GM19397 (cell line): Measurements from ENCODE around the gene AGPAT1.
"Not testable (repeated sequence)": the region's sequence is repeated elsewhere in the genome, so short reads cannot be mapped to it uniquely, and the experiment has no call there.

Experiments used
- ATAC-seq: cut with Tn5 transposase; IDR thresholded peaks from one replicate; pipeline ENCODE4 v1.9.1; 2021; ENCODE audit warnings: mild to moderate bottlenecking, moderate library complexity; ENCODE audit not compliant: unreplicated experiment

AGPAT1 gene, protein sequence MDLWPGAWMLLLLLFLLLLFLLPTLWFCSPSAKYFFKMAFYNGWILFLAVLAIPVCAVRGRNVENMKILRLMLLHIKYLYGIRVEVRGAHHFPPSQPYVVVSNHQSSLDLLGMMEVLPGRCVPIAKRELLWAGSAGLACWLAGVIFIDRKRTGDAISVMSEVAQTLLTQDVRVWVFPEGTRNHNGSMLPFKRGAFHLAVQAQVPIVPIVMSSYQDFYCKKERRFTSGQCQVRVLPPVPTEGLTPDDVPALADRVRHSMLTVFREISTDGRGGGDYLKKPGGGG

DNA sequence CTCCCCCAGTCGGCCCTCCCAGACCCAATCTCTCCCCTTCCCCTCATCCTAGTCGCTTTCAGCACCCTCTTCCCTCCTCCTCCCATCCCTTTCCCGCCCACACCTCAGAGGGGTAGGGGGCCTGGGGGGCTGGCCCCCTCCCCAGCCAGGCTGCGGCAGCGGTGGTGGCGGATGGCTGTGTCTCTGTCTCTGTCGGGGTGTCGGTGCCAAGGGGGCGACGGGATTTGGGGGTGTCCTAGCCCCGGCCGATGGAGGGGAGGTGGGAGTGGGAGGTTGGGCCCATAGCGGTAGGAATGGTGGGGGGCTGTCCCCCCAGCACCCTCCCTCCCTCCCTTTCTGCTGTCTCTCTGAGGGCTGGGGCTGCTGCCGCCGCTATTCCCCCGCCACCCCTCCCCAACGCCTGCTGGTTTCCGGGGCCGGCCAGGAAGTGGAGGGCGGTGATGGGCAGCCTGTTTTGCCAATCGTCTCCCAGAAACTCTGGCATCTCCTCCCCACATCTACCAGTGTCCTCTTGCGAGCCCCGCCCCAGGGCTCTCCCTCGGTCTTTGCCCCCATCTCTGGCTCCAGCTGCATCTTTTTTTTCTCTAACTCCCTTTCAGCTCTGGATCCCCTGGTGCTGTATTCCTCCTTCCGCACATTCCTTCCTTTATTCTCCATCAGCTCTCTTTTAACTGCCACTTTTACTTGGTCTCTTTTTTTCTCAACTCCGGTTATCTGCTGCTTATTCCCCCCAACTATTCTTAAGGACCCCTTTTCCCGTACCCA is at the start of gene AGPAT1:
TSS of gene AGPAT1 (minus strand) at position 374 of the 765 bp plus-strand sequence. CDS start 4,588 bp downstream, outside the sequence.
- ATAC-seq, result peak; percentile 42

DNA sequence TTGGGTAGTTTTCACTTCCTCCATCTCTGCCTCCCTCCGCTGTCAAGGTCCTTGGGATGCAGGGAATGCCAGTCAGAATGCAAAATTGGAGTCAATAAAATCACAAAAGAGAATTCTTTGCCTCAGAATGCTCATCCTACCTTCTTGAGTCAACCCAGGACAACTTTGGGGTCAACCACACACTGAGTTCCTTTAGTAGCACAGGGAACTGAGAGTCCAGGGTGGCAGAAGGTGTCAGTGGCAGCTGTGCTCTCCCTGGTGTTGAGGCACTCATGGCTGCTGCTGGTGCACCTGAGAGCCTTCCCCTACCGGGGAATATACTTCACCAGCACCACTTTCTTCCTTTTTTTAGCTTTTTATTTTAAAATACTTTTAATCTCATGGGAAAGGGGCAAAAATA is 48.8 kb upstream of the AGPAT1 start:
- ATAC-seq, result no peak

DNA sequence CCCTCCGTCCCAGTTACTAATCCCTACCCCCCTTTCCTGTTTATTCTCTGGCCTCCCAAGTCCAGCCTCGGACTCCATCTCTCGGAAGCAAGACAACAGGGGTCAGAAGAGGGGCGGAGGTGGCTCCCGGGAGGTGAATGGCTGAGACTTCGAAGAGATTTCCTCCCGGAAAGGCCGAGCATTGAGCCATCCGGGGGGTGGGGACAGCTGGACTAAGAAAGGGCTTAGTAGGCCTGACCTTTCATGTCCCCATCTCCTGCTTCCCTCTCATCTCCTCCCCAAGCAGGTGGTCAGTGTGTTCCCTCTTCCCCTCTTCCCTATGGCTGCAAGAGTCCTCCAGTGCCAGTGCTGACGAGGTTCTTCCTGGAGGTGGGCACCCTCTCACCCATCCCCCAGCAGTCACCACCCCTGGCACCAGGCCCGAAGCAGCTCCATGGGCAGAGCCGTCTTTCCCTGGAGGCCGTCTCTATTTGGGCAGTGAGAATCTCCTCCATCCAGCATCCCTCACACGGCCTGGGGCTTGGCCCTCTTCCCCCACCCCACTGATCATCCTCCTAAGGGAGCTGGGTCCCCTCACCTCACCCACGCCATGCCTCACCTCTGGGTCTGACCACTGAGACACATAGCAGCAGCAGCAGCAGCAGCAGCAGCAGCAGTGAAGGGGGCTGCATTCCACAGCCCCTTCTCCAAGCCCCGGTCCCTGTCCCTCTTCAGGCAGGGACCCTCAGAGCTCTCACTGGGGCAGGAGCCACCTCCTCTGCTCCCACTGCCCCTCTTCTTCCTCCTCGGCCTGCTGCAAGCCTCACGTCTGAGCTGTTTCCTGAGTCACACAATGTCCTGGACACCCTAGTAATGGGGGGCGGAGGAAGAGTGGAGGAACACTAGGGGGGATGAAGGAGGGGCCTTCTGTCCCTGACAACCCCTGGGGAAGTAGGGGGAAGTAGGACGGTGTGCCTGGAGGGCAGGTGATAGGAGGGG is 47.7 kb upstream of the AGPAT1 start, which contains the start of gene NOTCH4:
TSS of gene NOTCH4 (minus strand) at position 810 of the 978 bp plus-strand sequence. CDS start at position 671, 139 bp downstream.
- ATAC-seq, result no peak

DNA sequence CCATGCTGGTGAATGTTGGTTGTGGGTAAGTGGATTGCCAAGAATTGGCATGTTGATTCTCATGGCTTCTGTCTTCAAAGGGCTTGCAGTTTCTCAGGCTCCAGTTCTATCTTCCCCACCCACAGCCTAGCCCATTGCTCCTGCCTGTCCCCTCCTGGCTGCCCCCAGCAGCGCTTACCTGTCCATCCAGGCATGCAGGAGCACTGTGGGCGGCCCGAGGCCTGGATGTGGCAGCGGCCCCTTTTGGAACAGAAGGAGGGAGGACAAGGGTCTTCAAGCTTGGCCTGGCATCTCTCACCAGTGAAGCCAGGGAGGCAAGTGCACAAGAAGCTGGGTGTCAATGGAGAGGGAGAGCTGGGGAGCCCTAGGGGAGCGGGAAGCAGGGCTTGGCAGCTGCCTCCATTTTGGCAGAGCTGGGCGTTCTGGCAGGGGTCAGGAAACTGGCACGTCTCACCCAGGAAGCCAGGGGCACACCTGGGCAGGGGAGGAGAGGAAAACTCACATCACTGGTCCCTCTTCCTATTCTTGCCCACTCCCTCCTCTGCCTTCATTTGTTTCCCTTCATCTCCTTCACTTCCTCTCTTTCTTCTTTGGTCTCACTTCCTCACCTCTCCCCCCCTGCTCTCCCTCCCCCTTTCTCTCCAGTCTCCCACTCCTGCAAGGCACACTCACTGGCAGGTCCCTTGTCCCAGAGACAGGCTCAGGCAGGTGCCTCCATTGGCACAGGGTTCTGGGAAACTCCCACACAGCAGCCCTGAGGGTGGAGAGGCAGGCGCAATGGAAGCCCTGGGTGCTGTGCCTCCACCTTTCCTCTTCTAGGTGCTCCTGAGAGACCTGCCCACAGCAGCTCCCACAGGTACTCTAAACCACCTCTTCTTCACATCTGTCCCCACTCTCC is 46.7 kb upstream of the AGPAT1 start:
- ATAC-seq, result no peak

DNA sequence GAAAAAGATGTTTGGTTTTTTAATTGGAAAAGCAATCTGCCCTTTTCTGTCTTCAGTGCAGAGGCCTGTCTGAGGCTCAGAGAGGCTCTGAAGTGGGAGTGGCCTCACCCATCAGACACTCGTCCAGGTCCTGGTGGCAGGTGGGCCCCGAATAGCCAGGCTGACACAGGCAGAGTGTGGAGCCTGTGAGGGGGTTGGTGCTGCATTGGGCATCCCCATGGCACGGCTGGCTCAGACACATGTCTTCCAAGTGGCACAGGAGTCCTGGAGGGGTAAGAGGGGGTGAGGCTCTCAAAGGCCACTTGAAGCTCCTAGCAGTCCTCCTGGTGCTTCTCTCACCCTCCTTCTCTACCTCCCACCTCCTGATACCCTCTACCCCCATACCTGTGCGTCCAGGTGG is 44.1 kb upstream of the AGPAT1 start:
- ATAC-seq, result no peak

DNA sequence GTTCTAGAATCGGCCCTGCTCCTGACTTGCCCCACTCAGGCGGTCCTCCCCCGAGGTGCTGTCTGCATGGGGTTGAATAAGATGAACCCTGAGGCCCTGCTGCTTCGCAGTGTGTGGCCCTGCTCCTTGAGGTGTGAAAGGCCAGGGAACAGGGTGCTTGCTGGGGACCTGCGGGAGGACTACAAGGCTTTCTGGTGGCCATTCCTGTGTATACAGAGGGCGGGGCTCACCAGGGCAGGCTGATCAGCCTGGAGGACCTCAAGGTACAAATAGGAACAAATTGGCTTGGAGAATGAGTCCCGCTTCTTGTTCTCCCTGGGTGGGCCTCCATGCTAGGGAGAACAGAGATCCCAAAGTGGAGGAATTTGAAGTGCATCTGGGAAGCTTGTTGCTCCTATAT is 42.3 kb upstream of the AGPAT1 start:
- ATAC-seq, result no peak

DNA sequence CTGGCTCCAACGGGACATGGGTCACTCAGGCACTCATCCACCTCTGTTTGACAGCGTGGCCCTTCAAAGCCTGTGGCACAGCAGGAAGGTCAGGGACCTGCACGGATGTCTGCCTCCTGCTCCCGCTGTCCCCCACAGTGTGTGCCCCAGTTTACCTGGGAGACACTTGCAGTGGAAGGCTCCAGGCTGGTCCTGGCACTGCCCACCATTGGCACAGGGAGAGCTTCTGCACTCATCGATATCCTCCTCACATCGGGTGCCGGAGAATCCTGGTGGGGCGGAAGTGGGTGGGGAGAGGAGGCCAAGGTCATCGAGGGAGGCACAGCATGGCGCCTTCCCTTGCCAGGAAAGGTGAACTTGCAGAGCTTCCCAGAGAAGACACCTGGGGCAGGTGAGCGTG is 41.1 kb upstream of the AGPAT1 start:
- ATAC-seq, result no peak

DNA sequence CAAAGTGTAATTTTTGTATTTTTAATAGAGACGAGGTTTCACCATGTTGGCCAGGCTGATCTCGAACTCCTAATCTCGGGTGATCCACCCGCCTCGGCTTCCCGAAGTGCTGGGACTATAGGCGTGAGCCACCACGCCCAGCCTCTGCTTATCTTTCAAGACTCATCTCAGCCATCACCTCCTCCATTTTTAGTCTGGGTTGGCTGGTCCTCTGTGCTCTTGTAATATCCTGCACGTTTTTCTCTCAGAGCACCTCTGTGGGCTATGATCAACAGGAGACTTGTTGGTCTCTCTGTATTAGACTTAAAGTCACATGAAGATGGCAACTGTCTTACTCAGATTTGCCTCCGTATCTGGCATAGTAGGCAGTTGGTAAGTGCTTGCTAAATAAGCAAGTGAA is 40.4 kb upstream of the AGPAT1 start:
- ATAC-seq, result no peak

DNA sequence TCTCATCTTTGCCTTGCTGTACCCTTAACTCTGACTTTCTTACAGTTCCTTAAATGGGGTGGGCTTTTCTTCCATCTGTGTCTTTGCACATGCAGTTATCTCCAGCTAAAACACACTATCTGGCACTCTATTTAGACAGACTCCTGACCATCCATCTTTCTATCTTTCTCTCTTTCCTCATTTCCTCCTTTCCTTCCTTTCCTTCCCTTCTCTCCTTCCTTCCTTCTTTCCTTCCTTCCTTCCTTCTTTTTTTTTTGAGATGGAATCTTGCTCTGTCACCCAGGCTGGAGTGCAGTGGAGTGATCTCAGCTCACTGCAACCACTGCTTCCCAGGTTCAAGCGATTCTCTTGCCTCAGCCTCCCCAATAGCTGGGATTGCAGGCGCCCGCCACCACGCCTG is 39.7 kb upstream of the AGPAT1 start:
- no peak for ATAC-seq

DNA sequence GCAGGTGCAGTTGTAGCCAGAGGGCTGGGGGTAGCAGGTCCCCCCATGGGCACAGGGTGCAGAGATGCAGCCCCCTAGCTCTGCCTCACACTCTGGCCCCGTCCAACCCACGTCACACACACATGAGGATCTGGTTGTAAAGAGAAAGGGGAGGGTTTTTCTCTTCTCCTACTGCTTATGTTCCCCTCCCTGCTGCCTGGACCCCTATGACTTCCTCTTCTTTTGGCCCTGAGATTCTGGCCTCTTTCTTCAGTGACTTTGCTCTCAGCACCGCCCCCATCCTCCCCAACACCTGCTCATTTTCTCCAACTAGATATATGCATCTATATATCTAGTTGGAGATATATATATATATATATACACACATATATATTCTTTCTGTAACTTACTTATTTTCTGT is 38.2 kb upstream of the AGPAT1 start:
- no peak for ATAC-seq

DNA sequence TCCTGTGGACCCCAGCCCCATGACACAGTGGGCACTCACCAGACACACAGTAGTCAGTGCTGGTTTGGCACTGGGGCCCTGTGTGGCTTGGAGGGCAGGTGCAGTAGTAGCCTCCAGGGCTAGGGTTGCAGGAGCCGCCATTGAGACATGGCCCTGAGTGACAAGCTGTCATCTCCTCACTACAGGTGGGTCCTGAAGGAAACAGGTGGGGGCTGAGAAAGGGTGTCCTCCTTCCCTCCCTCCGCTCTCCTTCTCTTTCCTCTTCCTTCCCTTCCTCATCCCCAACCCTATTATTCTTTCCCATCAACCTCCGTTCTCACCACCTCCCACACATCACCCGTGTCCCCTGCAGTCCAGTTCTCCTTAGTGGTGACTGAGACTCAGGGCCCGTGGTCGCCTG is 37.8 kb upstream of the AGPAT1 start:
- ATAC-seq, result no peak

DNA sequence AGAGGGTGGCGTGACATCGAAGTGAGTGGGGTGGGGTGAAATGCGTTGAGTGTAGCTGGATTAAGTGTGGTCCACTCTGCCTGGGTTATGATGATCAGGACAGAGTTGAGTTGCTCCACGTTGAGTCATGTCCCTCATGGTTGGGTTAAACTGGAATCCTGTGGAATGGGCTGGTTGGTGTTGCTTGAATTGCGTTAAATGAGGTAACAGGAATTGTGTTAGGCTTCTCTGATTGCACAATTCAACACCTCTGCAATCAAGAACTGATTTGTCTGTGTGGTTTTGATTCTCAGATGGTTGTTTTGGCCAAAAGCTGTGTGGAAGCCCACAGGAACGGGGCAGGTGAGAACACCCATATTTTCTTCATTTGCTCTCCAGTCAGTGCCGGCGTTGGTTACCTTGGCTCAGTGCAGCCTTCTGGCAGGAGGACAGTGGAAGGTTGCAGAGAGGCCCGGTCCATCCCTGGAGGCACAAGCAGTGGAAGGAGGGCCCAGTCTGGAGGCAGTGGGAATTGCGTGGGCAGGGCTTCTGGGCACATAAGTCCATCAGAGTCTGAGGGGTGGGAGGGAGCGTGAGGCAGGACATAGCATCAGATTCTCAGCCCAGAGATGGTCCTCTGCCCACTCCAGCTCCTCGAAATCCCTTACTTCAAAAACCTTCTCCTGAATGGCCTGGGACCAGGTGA is 36.3 kb upstream of the AGPAT1 start:
- no peak for ATAC-seq

DNA sequence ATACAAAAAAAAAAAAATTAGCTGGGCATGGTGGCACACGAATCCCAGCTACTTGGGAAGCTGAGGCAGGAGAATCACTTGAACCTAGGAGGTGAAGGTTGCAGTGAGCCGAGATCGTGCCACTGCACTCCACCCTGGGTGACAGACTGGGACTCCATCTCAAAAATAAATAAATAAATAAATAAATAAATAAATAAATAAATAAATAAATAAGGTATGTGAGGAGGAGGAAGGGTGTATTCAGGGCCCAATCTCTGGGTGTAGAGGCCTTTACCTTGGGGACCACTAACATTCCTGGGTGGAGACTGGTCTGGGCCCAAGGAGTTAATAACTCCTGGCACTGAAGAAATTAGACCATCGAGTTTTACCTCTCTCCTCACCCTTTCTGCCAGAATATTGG is 35.5 kb upstream of the AGPAT1 start:
- ATAC-seq, result not testable (repeated sequence)

DNA sequence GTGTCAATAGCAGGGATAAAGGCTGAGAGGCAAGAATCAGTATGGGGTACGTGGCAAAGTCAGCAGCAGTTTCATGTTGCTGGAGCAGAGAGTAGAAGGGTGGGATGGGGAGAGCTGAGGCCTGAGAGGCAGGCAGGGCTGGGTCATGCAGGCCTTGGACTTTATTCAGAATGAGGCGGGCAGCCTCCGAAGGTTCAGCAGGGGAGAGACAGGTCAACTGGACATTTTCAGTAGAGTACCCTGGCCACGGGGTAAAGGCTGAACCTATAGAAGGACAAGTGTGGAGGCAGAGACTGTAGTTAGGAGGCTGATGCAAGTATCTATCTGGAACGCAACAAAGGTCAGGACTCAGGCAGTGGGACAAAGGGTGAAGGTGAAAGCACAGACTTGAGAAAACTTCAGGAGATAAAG is 34.3 kb upstream of the AGPAT1 start:
- ATAC-seq, result no peak

DNA sequence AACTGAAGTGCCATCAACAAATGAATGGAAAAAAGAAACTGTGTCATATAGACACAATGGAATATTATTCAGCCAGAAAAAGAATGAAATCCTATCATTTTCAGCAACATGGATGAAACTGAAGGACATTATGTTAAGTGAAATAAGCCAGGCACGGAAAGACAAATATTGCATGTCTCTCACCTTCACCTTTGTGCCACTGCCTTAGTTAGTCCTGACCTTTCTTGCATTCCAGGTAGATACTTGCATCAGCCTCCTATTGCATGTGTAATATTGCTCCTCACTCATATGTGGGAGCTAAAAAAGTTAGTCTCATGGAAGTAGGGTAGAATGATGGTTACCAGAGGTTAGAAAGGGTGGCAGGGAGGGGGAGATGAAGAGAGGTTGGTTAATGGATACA is 33.1 kb upstream of the AGPAT1 start:
- ATAC-seq, result no peak

DNA sequence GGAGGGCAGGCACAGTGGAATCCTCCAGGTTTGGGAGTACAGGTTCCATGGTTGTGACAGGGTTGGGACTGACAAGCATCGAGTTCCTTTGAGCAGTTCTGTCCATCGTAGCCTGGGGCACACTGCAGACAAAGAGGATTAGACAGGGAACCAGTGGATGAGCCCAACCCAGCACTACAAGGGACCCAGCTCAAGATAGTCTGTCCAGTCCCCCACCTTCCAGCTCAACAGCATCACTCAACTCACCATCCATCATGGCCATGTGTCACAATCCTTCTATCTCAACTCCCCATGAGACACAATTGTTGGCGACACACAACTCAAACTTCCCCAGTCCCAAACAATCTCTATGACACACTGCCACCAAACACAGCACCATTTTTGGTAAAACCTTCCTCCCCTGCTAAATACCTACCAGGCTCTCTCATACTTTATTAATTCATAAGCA is 28.4 kb upstream of the AGPAT1 start:
- no peak for ATAC-seq

DNA sequence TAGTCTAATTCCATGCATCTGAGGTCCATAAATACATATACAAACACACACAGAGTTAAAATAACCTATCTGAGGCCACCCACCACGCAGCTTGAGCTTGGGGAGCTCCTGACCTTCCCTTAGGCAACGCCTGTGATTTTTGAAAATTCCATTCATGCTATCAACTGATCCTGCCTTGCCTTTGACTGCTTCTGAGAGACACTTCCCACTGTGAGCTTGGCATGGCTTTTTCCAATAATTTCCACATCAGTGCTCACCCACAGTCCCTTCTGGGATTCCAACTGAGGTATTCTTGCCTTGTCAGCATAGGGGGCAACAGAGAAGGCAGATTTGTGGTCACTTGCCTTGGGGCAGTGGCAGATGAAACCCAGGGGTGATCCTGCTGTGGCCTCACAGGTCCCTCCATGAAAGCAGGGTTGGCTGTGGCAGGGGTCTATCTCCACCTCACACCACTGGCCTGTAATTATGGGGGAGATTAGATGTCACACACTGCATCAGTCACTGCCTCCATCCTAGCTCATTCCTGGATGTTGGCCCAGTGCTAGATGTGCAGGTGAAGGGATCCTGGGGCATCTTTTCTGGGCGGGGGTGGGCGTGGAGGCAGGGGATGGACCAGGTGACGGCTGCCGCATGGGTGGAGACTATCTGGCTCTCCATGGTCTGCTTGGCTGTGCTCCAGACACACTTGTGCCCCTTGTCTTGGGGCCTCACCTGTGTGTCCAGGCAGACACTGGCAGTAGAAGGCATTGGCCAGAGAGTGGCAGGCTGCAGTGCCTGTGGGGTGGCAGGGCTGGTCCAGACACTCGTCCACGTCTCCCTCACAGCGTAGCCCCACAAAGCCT is 27.8 kb upstream of the AGPAT1 start:
- no peak for ATAC-seq

DNA sequence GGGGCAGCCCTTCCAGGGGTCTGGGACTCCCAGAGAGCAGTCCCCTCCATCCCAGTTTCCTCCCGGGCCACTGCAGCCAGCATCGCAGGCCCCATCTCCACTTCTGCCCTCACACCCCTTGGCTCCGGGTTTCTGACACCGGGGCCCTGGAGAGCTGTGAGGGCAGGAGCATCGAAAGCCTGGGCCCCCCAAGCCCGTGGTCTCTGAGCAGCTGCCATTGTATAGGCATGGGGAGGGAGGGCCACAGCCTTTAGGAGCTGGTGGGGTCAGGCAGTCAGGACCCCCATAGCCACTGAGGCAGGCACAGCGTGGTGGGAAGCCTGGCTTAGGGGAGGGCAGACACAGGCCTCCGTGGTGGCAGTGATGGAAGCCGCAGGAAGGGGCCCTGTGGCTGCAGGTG is 26.3 kb upstream of the AGPAT1 start:
- no peak for ATAC-seq
